H1 (cell line): ENCODE data around the gene SMIM33.
"Not testable (repeated sequence)": the region's sequence is repeated elsewhere in the genome, so short reads cannot be mapped to it uniquely, and the experiment has no call there.

ENCODE experiments used
- CHD2 ChIP-seq: IDR thresholded peaks from 2 replicates; pipeline ENCODE4 v1.6.1; 2012; ENCODE audit warnings: low read length, improper control_type of control experiment
- CHD7 ChIP-seq: fragments of 300-600 bp; sonication (generic); IDR thresholded peaks from 2 replicates; pipeline ENCODE4 v1.7.1; 2012; ENCODE audit warnings: low read length, moderate library complexity, mild to moderate bottlenecking, inconsistent platforms; ENCODE audit not compliant: insufficient replicate concordance
- CTCF ChIP-seq, 3 experiments: IDR thresholded peaks; 1 replicate in 2 of 3; 2 replicates in 1 of 3; pipeline versions ENCODE4 v1.5.1 to v1.6.1; 2011; ENCODE audit warnings: low read length in 3 of 3, mild to moderate bottlenecking in 3 of 3, inconsistent platforms in 2 of 3, low read depth in 1 of 3, moderate library complexity in 1 of 3; ENCODE audit not compliant: insufficient read depth in 1 of 3; ENCODE audit errors: control extremely low read depth in 1 of 3
- EGR1 ChIP-seq: IDR thresholded peaks from 2 replicates; pipeline ENCODE4 v1.6.1; 2011; ENCODE audit warnings: low read depth, low read length, borderline replicate concordance
- SIN3A ChIP-seq, 2 experiments: IDR thresholded peaks in 1 of 2; conservative IDR thresholded peaks in 1 of 2; 2 replicates each; pipeline ENCODE4 v1.6.1; 2011 to 2012; ENCODE audit warnings: low read length in 2 of 2, improper control_type of control experiment in 1 of 2, low read depth in 1 of 2, mild to moderate bottlenecking in 1 of 2

GRCh38 chr5:139478657-139479423 lies 8.0 kb downstream of the SMIM33 start:
- TF ChIP-seq CHD7; SIN3A (conservative IDR thresholded peaks at IDR 0.05 in 1 of 2, IDR thresholded peaks at IDR 0.05 in 1 of 2; ENCODE audit: low read depth in 1 of 2, low read length in 2 of 2); CTCF (IDR thresholded peaks at IDR 0.05; ENCODE audit: control extremely low read depth in 1 of 3, insufficient read depth in 1 of 3, low read depth in 1 of 3, low read length in 3 of 3); EGR1; CHD2: not testable (repeated sequence)
